Measurements from ENCODE around the gene SLC6A1.

SLC6A1 gene

GRCh38 chr3:10997196-10997595 is 4.6 kb downstream of the SLC6A1 start:
- DNase-seq (ENCODE audit: low spot score) (no peak), ATAC-seq (ENCODE audit: low read depth) (no peak)
- Histone ChIP-seq H3K4me3 (ENCODE audit: severe bottlenecking) (no peak overlapping the region), H3K27ac (ENCODE audit: poor library complexity, severe bottlenecking) (no peak overlapping the region), H3K9me3 (ENCODE audit: severe bottlenecking) (no peaks in the 10 kb centered on the region), H3K4me1 (ENCODE audit: insufficient read depth, poor library complexity, severe bottlenecking) (no peaks in the 10 kb centered on the region), H3K27me3 (ENCODE audit: insufficient read depth, poor library complexity, severe bottlenecking) (peaks cover 51% of the 10 kb centered on the region), H3K36me3 (ENCODE audit: low read depth) (no peaks in the 10 kb centered on the region)
- TF ChIP-seq, protein P1, sequence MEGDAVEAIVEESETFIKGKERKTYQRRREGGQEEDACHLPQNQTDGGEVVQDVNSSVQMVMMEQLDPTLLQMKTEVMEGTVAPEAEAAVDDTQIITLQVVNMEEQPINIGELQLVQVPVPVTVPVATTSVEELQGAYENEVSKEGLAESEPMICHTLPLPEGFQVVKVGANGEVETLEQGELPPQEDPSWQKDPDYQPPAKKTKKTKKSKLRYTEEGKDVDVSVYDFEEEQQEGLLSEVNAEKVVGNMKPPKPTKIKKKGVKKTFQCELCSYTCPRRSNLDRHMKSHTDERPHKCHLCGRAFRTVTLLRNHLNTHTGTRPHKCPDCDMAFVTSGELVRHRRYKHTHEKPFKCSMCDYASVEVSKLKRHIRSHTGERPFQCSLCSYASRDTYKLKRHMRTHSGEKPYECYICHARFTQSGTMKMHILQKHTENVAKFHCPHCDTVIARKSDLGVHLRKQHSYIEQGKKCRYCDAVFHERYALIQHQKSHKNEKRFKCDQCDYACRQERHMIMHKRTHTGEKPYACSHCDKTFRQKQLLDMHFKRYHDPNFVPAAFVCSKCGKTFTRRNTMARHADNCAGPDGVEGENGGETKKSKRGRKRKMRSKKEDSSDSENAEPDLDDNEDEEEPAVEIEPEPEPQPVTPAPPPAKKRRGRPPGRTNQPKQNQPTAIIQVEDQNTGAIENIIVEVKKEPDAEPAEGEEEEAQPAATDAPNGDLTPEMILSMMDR (IDR thresholded peaks at IDR 0.05; ENCODE audit: poor library complexity, severe bottlenecking) = no peak

DNA sequence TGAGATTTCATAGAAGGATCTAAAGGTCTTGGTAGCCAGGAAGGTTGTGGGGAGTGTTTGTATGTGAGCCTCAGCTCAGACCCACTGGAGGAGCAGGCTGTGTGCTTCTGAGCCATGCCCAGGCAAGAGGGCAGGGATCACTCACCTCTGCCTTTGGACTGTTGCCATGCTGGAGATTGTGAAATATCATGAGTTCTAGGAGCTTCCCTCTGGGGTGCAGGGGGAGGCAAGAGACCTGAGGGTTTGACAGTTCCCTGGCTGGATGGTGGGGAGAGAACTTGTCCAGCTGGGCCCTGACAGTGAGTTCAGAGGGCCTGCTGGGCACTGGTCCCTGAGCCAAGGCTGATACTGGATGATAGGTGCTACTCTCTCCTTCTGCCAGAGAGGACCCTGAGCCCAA is 6.0 kb downstream of the SLC6A1 start:
- TF ChIP-seq, protein P1 (IDR thresholded peaks at IDR 0.05; ENCODE audit: poor library complexity, severe bottlenecking) = no peak
- Histone ChIP-seq H3K27ac (ENCODE audit: poor library complexity, severe bottlenecking) (no peak overlapping the region), H3K36me3 (ENCODE audit: low read depth) (no peaks in the 10 kb centered on the region), H3K27me3 (ENCODE audit: insufficient read depth, poor library complexity, severe bottlenecking) (peaks cover 45% of the 10 kb centered on the region), H3K4me1 (ENCODE audit: insufficient read depth, poor library complexity, severe bottlenecking) (no peaks in the 10 kb centered on the region), H3K4me3 (ENCODE audit: severe bottlenecking) (no peak overlapping the region), H3K9me3 (ENCODE audit: severe bottlenecking) (no peaks in the 10 kb centered on the region)
- ATAC-seq (ENCODE audit: low read depth) (0 out of 3 replicates have a peak, but pooled peaks have one; percentile 35), DNase-seq (ENCODE audit: low spot score) (no peak)

DNA sequence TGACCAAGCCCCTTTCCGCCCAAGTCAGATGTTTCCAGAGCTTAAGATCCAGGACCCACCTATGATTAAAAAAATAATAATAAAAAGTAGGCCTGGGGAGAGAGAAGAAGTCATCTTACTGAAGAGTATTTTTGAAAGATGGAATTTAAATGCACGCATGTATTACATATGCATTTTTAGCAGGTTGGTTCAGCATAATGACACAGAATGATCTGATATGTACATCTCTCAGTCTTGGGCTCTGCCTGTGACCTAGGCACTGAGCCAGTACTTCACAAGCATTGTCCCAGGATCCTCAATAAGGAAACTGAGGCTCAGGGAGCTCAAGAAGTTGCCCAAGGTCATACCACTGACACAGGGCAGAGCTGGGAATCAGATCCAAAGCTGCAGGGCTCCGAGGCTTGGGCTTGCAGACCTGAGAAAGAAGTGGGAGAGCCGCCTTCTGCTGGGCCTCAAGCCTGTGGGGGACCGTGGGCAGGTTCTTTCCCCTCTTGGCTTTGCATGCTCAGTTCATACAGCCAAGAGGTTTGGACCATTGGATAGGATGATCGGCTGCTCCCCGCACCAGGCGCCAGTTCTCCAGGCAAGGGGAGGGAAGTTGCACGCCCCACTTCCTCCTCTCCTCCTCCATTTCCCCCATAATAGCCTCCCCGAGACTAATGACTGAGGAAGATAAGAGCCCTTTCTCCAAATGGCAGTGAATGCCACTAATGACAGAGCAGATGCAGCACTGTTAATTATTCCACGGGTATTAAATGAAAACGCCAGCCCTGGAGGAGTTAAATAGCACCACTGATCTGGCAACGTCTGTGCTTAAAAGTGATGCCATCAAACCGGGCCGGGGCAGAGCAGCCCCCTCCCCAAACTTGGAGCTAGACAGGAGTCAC is 6.9 kb downstream of the SLC6A1 start:
- no peaks in the 10 kb centered on the region for H3K9me3 ChIP-seq (ENCODE audit: severe bottlenecking)
- H3K4me3 ChIP-seq (ENCODE audit: severe bottlenecking) = no peak overlapping the region
- H3K36me3 ChIP-seq (ENCODE audit: low read depth) = no peaks in the 10 kb centered on the region
- TF ChIP-seq, protein P1 (IDR thresholded peaks at IDR 0.05; ENCODE audit: poor library complexity, severe bottlenecking) = no peak
- H3K27ac ChIP-seq (ENCODE audit: poor library complexity, severe bottlenecking) = no peak overlapping the region
- no peak for DNase-seq (ENCODE audit: low spot score)
- ATAC-seq (ENCODE audit: low read depth) = no peak
- H3K27me3 ChIP-seq (ENCODE audit: insufficient read depth, poor library complexity, severe bottlenecking) = peaks cover 36% of the 10 kb centered on the region
- no peaks in the 10 kb centered on the region for H3K4me1 ChIP-seq (ENCODE audit: insufficient read depth, poor library complexity, severe bottlenecking)

DNA sequence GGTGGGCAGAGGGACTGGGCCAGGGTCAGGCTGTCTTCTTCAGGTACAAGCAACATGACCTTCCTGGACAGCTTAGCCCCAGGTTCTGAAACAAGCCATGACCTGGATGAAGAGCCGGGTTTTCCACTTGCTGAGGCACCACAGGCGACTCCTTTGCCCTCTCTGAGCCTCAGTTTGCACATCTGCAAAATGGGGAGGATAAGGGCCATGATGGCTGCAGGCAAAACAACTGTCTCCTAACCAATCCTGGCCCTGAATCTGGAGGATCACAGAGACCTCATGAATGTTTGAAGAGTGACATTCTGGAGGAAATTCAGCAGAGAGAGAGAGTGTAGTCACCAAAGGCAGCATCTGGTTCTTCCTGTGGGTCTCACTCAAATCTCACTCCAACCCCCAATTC is 8.0 kb downstream of the SLC6A1 start:
- DNase-seq (ENCODE audit: low spot score) = no peak
- TF ChIP-seq, protein P1 (IDR thresholded peaks at IDR 0.05; ENCODE audit: poor library complexity, severe bottlenecking) = no peak
- Histone ChIP-seq H3K4me3 (ENCODE audit: severe bottlenecking) (no peak overlapping the region), H3K9me3 (ENCODE audit: severe bottlenecking) (no peaks in the 10 kb centered on the region), H3K27me3 (ENCODE audit: insufficient read depth, poor library complexity, severe bottlenecking) (peaks cover 25% of the 10 kb centered on the region), H3K27ac (ENCODE audit: poor library complexity, severe bottlenecking) (no peak overlapping the region), H3K36me3 (ENCODE audit: low read depth) (no peaks in the 10 kb centered on the region), H3K4me1 (ENCODE audit: insufficient read depth, poor library complexity, severe bottlenecking) (no peaks in the 10 kb centered on the region)
- no peak for ATAC-seq (ENCODE audit: low read depth)

Data from RWPE2 (cell line).